IMR-90 (cell line): ENCODE measurements around the gene EPHA6. TPM values are rescaled to one million over a fixed set of nuclear protein-coding genes. Genes with fewer than 3 reads are reported as not detected.

ENCODE experiments used
- ATAC-seq: fragments of 200-7000 bp; cut with Tn5 transposase; 2 replicates; pipeline ENCODE4 v1.9.1; 2020; ENCODE audit warnings: low read depth, mild to moderate bottlenecking, moderate library complexity
- BruUV-seq: library from RNA; stranded (reverse); fragments of 400-500 nt; replicated peaks from 2 replicates; lab custom pipeline; 2021; lab: Mats Ljungman, UMichigan
- CTCF ChIA-PET: fragments of 300-600 bp; formaldehyde crosslinking; extraction: SDS; loops from one replicate; lab custom pipeline; 2021; ENCODE audit warnings: antibody characterized with exemption; lab: Yijun Ruan, JAX
- POLR2A ChIA-PET: fragments of 300-600 bp; sonication (Branson Sonifier 250); formaldehyde crosslinking; loops from one replicate; lab custom pipeline; 2022; ENCODE audit warnings: antibody characterized with exemption; ENCODE audit not compliant: unreplicated experiment; lab: Charles Lee
- DNase-seq: peaks from one replicate; pipeline ENCODE4 v3.0.0; 2013
- H2AFZ ChIP-seq: replicated peaks from 2 replicates; pipeline ENCODE3; 2013; ENCODE audit warnings: low read length, mild to moderate bottlenecking; ENCODE audit not compliant: poor library complexity
- H2AK5ac ChIP-seq: 2 replicates; pipeline ENCODE4 v1.6.1; 2013; ENCODE audit warnings: low read depth, low read length, inconsistent platforms
- H2AK9ac ChIP-seq: replicated peaks from 2 replicates; pipeline ENCODE3; 2013; ENCODE audit warnings: mild to moderate bottlenecking, low read depth, low read length, moderate library complexity; ENCODE audit not compliant: poor library complexity
- H2BK120ac ChIP-seq: 2 replicates; pipeline ENCODE4 v1.6.1; 2013; ENCODE audit warnings: low read depth, low read length, inconsistent platforms
- H2BK15ac ChIP-seq: 3 replicates; pipeline ENCODE4 v1.6.1; 2013; ENCODE audit warnings: low read depth, low read length, inconsistent platforms
- H2BK20ac ChIP-seq: 2 replicates; pipeline ENCODE4 v1.6.1; 2013; ENCODE audit warnings: low read depth, mild to moderate bottlenecking, inconsistent platforms, low read length, moderate library complexity
- H2BK5ac ChIP-seq: 2 replicates; pipeline ENCODE4 v1.6.1; 2013; ENCODE audit warnings: mild to moderate bottlenecking, low read depth, low read length, inconsistent platforms; ENCODE audit not compliant: poor library complexity, severe bottlenecking
- H3K14ac ChIP-seq: replicated peaks from 2 replicates; pipeline ENCODE4 v1.6.1; 2013; ENCODE audit warnings: low read depth, low read length, inconsistent platforms
- H3K18ac ChIP-seq: 2 replicates; pipeline ENCODE4 v1.6.1; 2013; ENCODE audit warnings: low read depth, low read length, control low read depth
- H3K23ac ChIP-seq: 2 replicates; pipeline ENCODE4 v1.6.1; 2013; ENCODE audit warnings: low read depth, low read length, inconsistent platforms
- H3K27ac ChIP-seq: 2 replicates; pipeline ENCODE4 v1.5.1; 2013; ENCODE audit warnings: mild to moderate bottlenecking, control low read depth, low read length; ENCODE audit not compliant: insufficient read depth
- H3K27me3 ChIP-seq: 2 replicates; pipeline ENCODE4 v1.6.1; 2013; ENCODE audit warnings: low read length; ENCODE audit not compliant: control insufficient read depth, insufficient read depth
- H3K36me3 ChIP-seq: 2 replicates; pipeline ENCODE4 v1.6.1; 2013; ENCODE audit warnings: low read length, mixed read lengths; ENCODE audit not compliant: control insufficient read depth, insufficient read depth
- H3K4ac ChIP-seq: 2 replicates; pipeline ENCODE4 v1.6.1; 2013; ENCODE audit warnings: low read depth, low read length, inconsistent platforms
- H3K4me1 ChIP-seq: 2 replicates; pipeline ENCODE4 v1.6.1; 2013; ENCODE audit warnings: low read length, mixed read lengths; ENCODE audit not compliant: control insufficient read depth, insufficient read depth
- H3K4me2 ChIP-seq: 2 replicates; pipeline ENCODE4 v1.6.1; 2013; ENCODE audit warnings: low read depth, mild to moderate bottlenecking, control low read depth, low read length, moderate library complexity
- H3K4me3 ChIP-seq: 2 replicates; pipeline ENCODE4 v1.5.1; 2013; ENCODE audit warnings: low read depth, mild to moderate bottlenecking, control low read depth, low read length, moderate library complexity; ENCODE audit not compliant: insufficient read depth
- H3K56ac ChIP-seq: 2 replicates; pipeline ENCODE4 v1.6.1; 2013; ENCODE audit warnings: low read length, inconsistent platforms; ENCODE audit not compliant: insufficient read depth; ENCODE audit errors: extremely low read depth
- H3K79me1 ChIP-seq, 2 experiments: 2 replicates each; pipeline ENCODE4 v1.6.1; 2013; ENCODE audit warnings: low read length in 2 of 2, inconsistent platforms in 1 of 2, low read depth in 1 of 2
- H3K9ac ChIP-seq: 2 replicates; pipeline ENCODE4 v1.6.1; 2013; ENCODE audit warnings: low read depth, low read length, control low read depth
- H3K9me1 ChIP-seq: 2 replicates; pipeline ENCODE4 v1.6.1; 2013; ENCODE audit warnings: low read length, inconsistent platforms; ENCODE audit not compliant: insufficient read depth
- H3K9me3 ChIP-seq: 2 replicates; pipeline ENCODE4 v1.6.1; 2013; ENCODE audit warnings: low read length; ENCODE audit not compliant: control insufficient read depth, insufficient read depth
- H4K20me1 ChIP-seq: 2 replicates; pipeline ENCODE4 v1.6.1; 2013; ENCODE audit warnings: low read length, inconsistent platforms; ENCODE audit not compliant: insufficient read depth
- H4K5ac ChIP-seq: 2 replicates; pipeline ENCODE4 v1.6.1; 2013; ENCODE audit warnings: mild to moderate bottlenecking, low read depth, low read length, control low read depth
- H4K8ac ChIP-seq, 2 experiments: 2 replicates each; pipeline ENCODE4 v1.6.1; 2013; ENCODE audit warnings: low read depth in 2 of 2, low read length in 2 of 2, control low read depth in 1 of 2, inconsistent platforms in 1 of 2
- H4K91ac ChIP-seq: 2 replicates; pipeline ENCODE4 v1.6.1; 2013; ENCODE audit warnings: low read depth, low read length, inconsistent platforms; ENCODE audit not compliant: insufficient read depth
- BHLHE40 ChIP-seq: fragments of 150-350 bp; IDR thresholded peaks from 2 replicates; pipeline ENCODE4 v1.6.1; 2016; ENCODE audit warnings: mild to moderate bottlenecking, low read depth, low read length
- CEBPB ChIP-seq: IDR thresholded peaks from 2 replicates; pipeline ENCODE4 v1.6.1; 2012; ENCODE audit warnings: low read depth, low read length, improper control_type of control experiment
- CHD1 ChIP-seq: IDR thresholded peaks from 2 replicates; pipeline ENCODE4 v1.6.1; 2012; ENCODE audit warnings: low read depth, low read length, improper control_type of control experiment
- ELK1 ChIP-seq: fragments of 150-350 bp; IDR thresholded peaks from 2 replicates; pipeline ENCODE4 v1.6.1; 2016; ENCODE audit warnings: low read depth, mild to moderate bottlenecking, low read length, moderate library complexity, borderline replicate concordance
- FOS ChIP-seq: fragments of 150-350 bp; IDR thresholded peaks from 2 replicates; pipeline ENCODE4 v1.6.1; 2016; ENCODE audit warnings: low read depth, low read length
- MAFK ChIP-seq: IDR thresholded peaks from 2 replicates; pipeline ENCODE4 v1.6.1; 2012; ENCODE audit warnings: low read depth, low read length, improper control_type of control experiment
- MAZ ChIP-seq: IDR thresholded peaks from 2 replicates; pipeline ENCODE4 v1.6.1; 2012; ENCODE audit warnings: low read depth, mild to moderate bottlenecking, low read length, improper control_type of control experiment, moderate library complexity, borderline replicate concordance
- MXI1 ChIP-seq: IDR thresholded peaks from 2 replicates; pipeline ENCODE4 v1.6.1; 2012; ENCODE audit warnings: low read depth, mild to moderate bottlenecking, low read length, moderate library complexity, borderline replicate concordance
- NFE2L2 ChIP-seq: fragments of 150-350 bp; IDR thresholded peaks from 2 replicates; pipeline ENCODE4 v1.6.1; 2016; ENCODE audit warnings: low read depth, mild to moderate bottlenecking, low read length
- POLR2A ChIP-seq: IDR thresholded peaks from 2 replicates; pipeline ENCODE4 v1.6.1; 2012; ENCODE audit warnings: mild to moderate bottlenecking, low read depth, low read length
- RAD21 ChIP-seq: IDR thresholded peaks from 2 replicates; pipeline ENCODE4 v1.6.1; 2012; ENCODE audit warnings: low read length, improper control_type of control experiment
- RCOR1 ChIP-seq: IDR thresholded peaks from 2 replicates; pipeline ENCODE4 v1.6.1; 2012; ENCODE audit warnings: mild to moderate bottlenecking, low read length, improper control_type of control experiment; ENCODE audit not compliant: insufficient replicate concordance
- RFX5 ChIP-seq: IDR thresholded peaks from 2 replicates; pipeline ENCODE4 v1.8.0; 2012; ENCODE audit warnings: low read depth, mild to moderate bottlenecking, low read length, moderate library complexity
- SMC3 ChIP-seq: fragments of 150-350 bp; IDR thresholded peaks from 2 replicates; pipeline ENCODE4 v1.6.1; 2016; ENCODE audit warnings: low read depth, mild to moderate bottlenecking, antibody characterized with exemption, low read length, moderate library complexity
- USF2 ChIP-seq: fragments of 150-350 bp; IDR thresholded peaks from 2 replicates; pipeline ENCODE4 v1.6.1; 2017; ENCODE audit warnings: mild to moderate bottlenecking, antibody characterized with exemption, low read length, low read depth
- WGBS, 2 experiments: methylation state at CpG; one replicate each; pipeline versions ENCODE4 v1.1.5 to v1.1.7; 2013; ENCODE audit warnings: missing lambda C conversion rate in 2 of 2; ENCODE audit not compliant: insufficient read length in 1 of 2; ENCODE audit errors: extremely low coverage in 2 of 2; 5-methylcytosine and 5-hydroxymethylcytosine counted together
- dilution Hi-C: fragments of 300-500 bp; cut with HindIII; formaldehyde crosslinking; loops from one replicate; pipeline ENCODE4 v1.14.3; 2018; ENCODE audit warnings: low sequenced_read_pairs; ENCODE audit not compliant: unreplicated experiment
- in situ Hi-C: fragments of 300-500 bp; cut with MboI; formaldehyde crosslinking; loops from 3 replicates; pipeline ENCODE4 v1.14.3; 2019; ENCODE audit warnings: low sequenced_read_pairs, inconsistent platforms, mixed read lengths
- intact Hi-C: fragments of 100-400 bp; cut with micrococcal nuclease; formaldehyde crosslinking; loops from 2 replicates; pipeline ENCODE4 v1.10.0; 2022
- polyA plus RNA-seq, 3 experiments: library from polyadenylated mRNA; depleted of rRNA; stranded (reverse); fragments of >200 nt; gene quantifications; 2 replicates each; pipeline ENCODE4 v1.2.3, GENCODE V29; 2012; ENCODE audit warnings: low replicate concordance in 1 of 3
- total RNA-seq: library from RNA; depleted of rRNA; stranded (reverse); fragments of >200 nt; gene quantifications from 2 replicates; pipeline ENCODE4 v1.2.3, GENCODE V29; 2012
- TF ChIP-seq, protein P1 (sequence below): conservative IDR thresholded peaks from 2 replicates; pipeline ENCODE4 v1.5.1; 2012; ENCODE audit warnings: mild to moderate bottlenecking, low read depth, low read length, improper control_type of control experiment

The EPHA6 gene
- total and polyA plus RNA-seq, 2 of the 4 experiments (the other 2 are of a cell fraction): not detected

- no peak overlapping the region for H4K91ac ChIP-seq
- H3K4me3 ChIP-seq: no peak overlapping the region
- H2BK120ac ChIP-seq: no peak overlapping the region
- no peak overlapping the region for H3K18ac ChIP-seq
- no peak overlapping the region for H4K5ac ChIP-seq
- no peak overlapping the region for H2AK9ac ChIP-seq
- intact Hi-C loops: no loop called here
- no peak overlapping the region for H3K14ac ChIP-seq
- no peaks in the 10 kb centered on the region for H3K36me3 ChIP-seq
- ChIA-PET POLR2A (no interaction called here), CTCF (no interaction called here)
- WGBS, 2 experiments: no CpG with 5 or more reads among the region's 1 CpG
- H2BK5ac ChIP-seq: no peak overlapping the region
- no peaks in the 10 kb centered on the region for H3K27me3 ChIP-seq
- in situ Hi-C loops: no loop called here
- TF ChIP-seq, protein P1, sequence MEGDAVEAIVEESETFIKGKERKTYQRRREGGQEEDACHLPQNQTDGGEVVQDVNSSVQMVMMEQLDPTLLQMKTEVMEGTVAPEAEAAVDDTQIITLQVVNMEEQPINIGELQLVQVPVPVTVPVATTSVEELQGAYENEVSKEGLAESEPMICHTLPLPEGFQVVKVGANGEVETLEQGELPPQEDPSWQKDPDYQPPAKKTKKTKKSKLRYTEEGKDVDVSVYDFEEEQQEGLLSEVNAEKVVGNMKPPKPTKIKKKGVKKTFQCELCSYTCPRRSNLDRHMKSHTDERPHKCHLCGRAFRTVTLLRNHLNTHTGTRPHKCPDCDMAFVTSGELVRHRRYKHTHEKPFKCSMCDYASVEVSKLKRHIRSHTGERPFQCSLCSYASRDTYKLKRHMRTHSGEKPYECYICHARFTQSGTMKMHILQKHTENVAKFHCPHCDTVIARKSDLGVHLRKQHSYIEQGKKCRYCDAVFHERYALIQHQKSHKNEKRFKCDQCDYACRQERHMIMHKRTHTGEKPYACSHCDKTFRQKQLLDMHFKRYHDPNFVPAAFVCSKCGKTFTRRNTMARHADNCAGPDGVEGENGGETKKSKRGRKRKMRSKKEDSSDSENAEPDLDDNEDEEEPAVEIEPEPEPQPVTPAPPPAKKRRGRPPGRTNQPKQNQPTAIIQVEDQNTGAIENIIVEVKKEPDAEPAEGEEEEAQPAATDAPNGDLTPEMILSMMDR: no peak
- TF ChIP-seq RCOR1 (no peak), NFE2L2 (no peak), CHD1 (no peak), SMC3 (no peak), CEBPB (no peak), RFX5 (no peak), BHLHE40 (no peak), FOS (no peak), ELK1 (no peak), MAFK (no peak), USF2 (no peak), RAD21 (no peak), POLR2A (no peak), MAZ (no peak), MXI1 (no peak)
- H2AK5ac ChIP-seq: no peak overlapping the region
- H3K23ac ChIP-seq: no peak overlapping the region
- H3K4me1 ChIP-seq: no peaks in the 10 kb centered on the region
- no peak overlapping the region for H4K8ac ChIP-seq
- dilution Hi-C loops: no loop called here
- H2BK15ac ChIP-seq: no peak overlapping the region
- no peaks in the 10 kb centered on the region for H4K20me1 ChIP-seq
- no peak overlapping the region for H3K4me2 ChIP-seq
- H3K4ac ChIP-seq: no peak overlapping the region
- no peaks in the 10 kb centered on the region for H3K9me1 ChIP-seq
- no peak for DNase-seq
- H2BK20ac ChIP-seq: no peak overlapping the region
- no peak overlapping the region for H3K56ac ChIP-seq
- H3K9ac ChIP-seq: no peak overlapping the region
- H3K27ac ChIP-seq: no peak overlapping the region
- no peaks in the 10 kb centered on the region for H3K79me1 ChIP-seq
- ATAC-seq: no peak
- no TSS peak for BruUV-seq
- H2AFZ ChIP-seq: no peak overlapping the region
- 0 out of 2 replicates have a peak, but pooled peaks cover 4% of the 10 kb centered on the region for H3K9me3 ChIP-seq
Measured at GRCh38 chr3:97278506-97278905, 464.1 kb downstream of the EPHA6 start.
